ENCODE measurements around the gene UBE2V1. TPM values are rescaled to one million over a fixed set of nuclear protein-coding genes. Genes with fewer than 3 reads are reported as not detected.
"Not testable (repeated sequence)": the region's sequence is repeated elsewhere in the genome, so short reads cannot be mapped to it uniquely, and the experiment has no call there.

The UBE2V1 gene
- total RNA-seq, 1 donor, result 33.4 TPM

- DNase-seq (ENCODE audit: low read depth in 2 of 3, low spot score in 2 of 3), result no peak
Observed at GRCh38 chr20:50099113-50099512, 13.8 kb downstream of the UBE2V1 start.

GRCh38 chr20:50098259-50098658 lies 14.7 kb downstream of the UBE2V1 start:
- DNase-seq (ENCODE audit: low read depth in 2 of 3, low spot score in 2 of 3), result no peak

- no peak for DNase-seq (ENCODE audit: low read depth in 2 of 3, low spot score in 2 of 3)
Observed at GRCh38 chr20:50097843-50098242, 15.1 kb downstream of the UBE2V1 start.

GRCh38 chr20:50096237-50096636 lies 16.7 kb downstream of the UBE2V1 start:
- DNase-seq (ENCODE audit: low read depth in 2 of 3, low spot score in 2 of 3), result no peak

- DNase-seq (ENCODE audit: low read depth in 2 of 3, low spot score in 2 of 3), result no peak
Observed at GRCh38 chr20:50095476-50096078, 17.4 kb downstream of the UBE2V1 start.

- no peak for DNase-seq (ENCODE audit: low read depth in 2 of 3, low spot score in 2 of 3)
Observed at GRCh38 chr20:50094522-50094921, 18.4 kb downstream of the UBE2V1 start.

- DNase-seq (ENCODE audit: low read depth in 2 of 3, low spot score in 2 of 3), result no peak
Observed at GRCh38 chr20:50093240-50093639, 19.7 kb downstream of the UBE2V1 start.

GRCh38 chr20:50092436-50092835 lies 20.5 kb downstream of the UBE2V1 start:
- no peak for DNase-seq (ENCODE audit: low read depth in 2 of 3, low spot score in 2 of 3)

GRCh38 chr20:50089787-50090177 lies 23.2 kb downstream of the UBE2V1 start:
- no peak for DNase-seq (ENCODE audit: low read depth in 2 of 3, low spot score in 2 of 3)

GRCh38 chr20:50089140-50089786 lies 23.7 kb downstream of the UBE2V1 start:
- DNase-seq (ENCODE audit: low read depth in 2 of 3, low spot score in 2 of 3), result no peak

- no peak for DNase-seq (ENCODE audit: low read depth in 2 of 3, low spot score in 2 of 3)
Observed at GRCh38 chr20:50088022-50088421, 24.9 kb downstream of the UBE2V1 start.

GRCh38 chr20:50085481-50086365 lies 27.2 kb downstream of the UBE2V1 start:
- peak in 2 of 3 donors; percentile 61 to 79 for DNase-seq (ENCODE audit: low read depth in 2 of 3, low spot score in 2 of 3)

GRCh38 chr20:50085146-50085480 lies 27.8 kb downstream of the UBE2V1 start:
- no peak for DNase-seq (ENCODE audit: low read depth in 2 of 3, low spot score in 2 of 3)

GRCh38 chr20:50083034-50083433 lies 29.9 kb downstream of the UBE2V1 start:
- DNase-seq (ENCODE audit: low read depth in 2 of 3, low spot score in 2 of 3), result no peak

- DNase-seq (ENCODE audit: low read depth in 2 of 3, low spot score in 2 of 3), result not testable (repeated sequence)
Observed at GRCh38 chr20:50082056-50082455, 30.9 kb downstream of the UBE2V1 start.

- DNase-seq (ENCODE audit: low read depth in 2 of 3, low spot score in 2 of 3), result no peak
Observed at GRCh38 chr20:50077818-50078601, 34.9 kb downstream of the UBE2V1 start.

- no peak for DNase-seq (ENCODE audit: low read depth in 2 of 3, low spot score in 2 of 3)
Observed at GRCh38 chr20:50073500-50073899, 39.5 kb downstream of the UBE2V1 start.

- peak; percentile 77 to 90 (median 87) for DNase-seq (ENCODE audit: low read depth in 2 of 3, low spot score in 2 of 3)
Observed at GRCh38 chr20:50071039-50071888, 41.7 kb downstream of the UBE2V1 start.

- no peak for DNase-seq (ENCODE audit: low read depth in 2 of 3, low spot score in 2 of 3)
Observed at GRCh38 chr20:50070361-50070760, 42.6 kb downstream of the UBE2V1 start.

GRCh38 chr20:50068041-50068651 lies 44.8 kb downstream of the UBE2V1 start:
- no peak for DNase-seq (ENCODE audit: low read depth in 2 of 3, low spot score in 2 of 3)

Measured in hematopoietic multipotent progenitor cell (in vitro differentiated cells).